Measurements from ENCODE around the gene DSCAM. TPM values are rescaled to one million over a fixed set of nuclear protein-coding genes. Genes with fewer than 3 reads are reported as not detected.

Gene DSCAM
- total and polyA plus RNA-seq, 2 donors (not counting 1 experiment from before 2014, with no cell fraction given), result not detected

DNA sequence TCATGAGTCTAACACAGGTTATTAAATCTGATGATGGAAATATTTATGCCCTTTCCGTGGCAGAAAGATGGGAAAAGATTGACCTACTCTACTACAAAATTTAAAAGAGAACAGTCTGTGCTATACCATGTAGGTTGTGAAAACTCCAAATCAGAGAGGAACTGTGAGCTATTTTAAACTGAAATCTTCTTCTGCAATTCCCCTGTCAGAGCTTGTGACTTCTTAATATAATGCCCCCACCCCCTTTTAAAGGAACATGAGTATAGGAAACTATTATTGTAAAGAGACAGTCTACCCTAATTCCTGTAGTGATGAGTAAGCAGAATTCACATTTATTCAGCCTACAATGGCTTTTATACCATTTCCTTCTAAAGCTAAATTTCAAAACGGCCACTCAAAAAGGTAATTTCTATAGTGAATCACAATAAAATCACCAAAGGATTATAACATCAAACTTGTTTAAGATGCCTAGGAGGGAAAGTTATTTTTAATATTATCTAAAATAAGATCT, 11.7 kb downstream of the DSCAM start:
- no peak overlapping the region for H3K4me2 ChIP-seq (replicated peaks; ENCODE audit: low read depth, low read length, poor library complexity, severe bottlenecking)
- H4K20me1 ChIP-seq (ENCODE audit: control insufficient read depth, insufficient read depth, low read length, poor library complexity, severe bottlenecking), result no peaks in the 10 kb centered on the region
- no peaks in the 10 kb centered on the region for H3K9me3 ChIP-seq (ENCODE audit: control extremely low read depth in 1 of 3, control insufficient read depth in 2 of 3, insufficient read depth in 1 of 3, low read length in 2 of 3)
- H2AFZ ChIP-seq (ENCODE audit: insufficient read depth, low read depth, low read length, poor library complexity, severe bottlenecking), result no peak overlapping the region
- H3K4me3 Mint-ChIP-seq, result no peak overlapping the region
- no CpG with 5 or more reads among the region's 2 CpGs for WGBS (ENCODE audit: insufficient coverage)
- no peaks in the 10 kb centered on the region for H3K4me1 Mint-ChIP-seq
- CTCF ChIA-PET, result no interaction called here
- H3K4me3 ChIP-seq (ENCODE audit: control extremely low read depth in 1 of 5, extremely low read depth in 1 of 5, insufficient read depth in 1 of 5, low read depth in 2 of 5, low read length in 4 of 5), result no peak overlapping the region
- H3K9me3 Mint-ChIP-seq (ENCODE audit: insufficient read depth), result no peaks in the 10 kb centered on the region
- POLR2A ChIA-PET, result no interaction called here
- peaks cover 2% of the 10 kb centered on the region for H3K27me3 Mint-ChIP-seq
- H3K9ac ChIP-seq (ENCODE audit: low read length), result no peak overlapping the region
- ATAC-seq (ENCODE audit: low read depth), result no peak
- intact Hi-C loops (cut with micrococcal nuclease), result no loop called here
- H3K36me3 ChIP-seq (replicated peaks in 1 of 2; ENCODE audit: control extremely low read depth in 1 of 2, control insufficient read depth in 1 of 2, extremely low read depth in 1 of 2, insufficient read depth in 2 of 2, low read length in 1 of 2), result no peaks in the 10 kb centered on the region
- no peaks in the 10 kb centered on the region for H3K79me2 ChIP-seq (ENCODE audit: control insufficient read depth, insufficient read depth, low read length)
- no peak overlapping the region for H3K27ac Mint-ChIP-seq
- H3K4me1 ChIP-seq (ENCODE audit: control insufficient read depth in 2 of 2, insufficient read depth in 2 of 2, low read length in 2 of 2), result no peaks in the 10 kb centered on the region
- no peaks in the 10 kb centered on the region for H3K27me3 ChIP-seq (replicated peaks in 1 of 4; ENCODE audit: control extremely low read depth in 1 of 4, control insufficient read depth in 3 of 4, insufficient read depth in 4 of 4, low read length in 3 of 4)
- TF ChIP-seq, protein P1, sequence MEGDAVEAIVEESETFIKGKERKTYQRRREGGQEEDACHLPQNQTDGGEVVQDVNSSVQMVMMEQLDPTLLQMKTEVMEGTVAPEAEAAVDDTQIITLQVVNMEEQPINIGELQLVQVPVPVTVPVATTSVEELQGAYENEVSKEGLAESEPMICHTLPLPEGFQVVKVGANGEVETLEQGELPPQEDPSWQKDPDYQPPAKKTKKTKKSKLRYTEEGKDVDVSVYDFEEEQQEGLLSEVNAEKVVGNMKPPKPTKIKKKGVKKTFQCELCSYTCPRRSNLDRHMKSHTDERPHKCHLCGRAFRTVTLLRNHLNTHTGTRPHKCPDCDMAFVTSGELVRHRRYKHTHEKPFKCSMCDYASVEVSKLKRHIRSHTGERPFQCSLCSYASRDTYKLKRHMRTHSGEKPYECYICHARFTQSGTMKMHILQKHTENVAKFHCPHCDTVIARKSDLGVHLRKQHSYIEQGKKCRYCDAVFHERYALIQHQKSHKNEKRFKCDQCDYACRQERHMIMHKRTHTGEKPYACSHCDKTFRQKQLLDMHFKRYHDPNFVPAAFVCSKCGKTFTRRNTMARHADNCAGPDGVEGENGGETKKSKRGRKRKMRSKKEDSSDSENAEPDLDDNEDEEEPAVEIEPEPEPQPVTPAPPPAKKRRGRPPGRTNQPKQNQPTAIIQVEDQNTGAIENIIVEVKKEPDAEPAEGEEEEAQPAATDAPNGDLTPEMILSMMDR (IDR thresholded peaks at IDR 0.05), result no peak
- no peak for TF ChIP-seq EZH2 (IDR thresholded peaks at IDR 0.05; ENCODE audit: borderline replicate concordance, insufficient read depth, low read depth, low read length, poor library complexity, severe bottlenecking)
- no peak for DNase-seq
- no peak overlapping the region for H3K27ac ChIP-seq (ENCODE audit: low read length in 2 of 2)

DNA sequence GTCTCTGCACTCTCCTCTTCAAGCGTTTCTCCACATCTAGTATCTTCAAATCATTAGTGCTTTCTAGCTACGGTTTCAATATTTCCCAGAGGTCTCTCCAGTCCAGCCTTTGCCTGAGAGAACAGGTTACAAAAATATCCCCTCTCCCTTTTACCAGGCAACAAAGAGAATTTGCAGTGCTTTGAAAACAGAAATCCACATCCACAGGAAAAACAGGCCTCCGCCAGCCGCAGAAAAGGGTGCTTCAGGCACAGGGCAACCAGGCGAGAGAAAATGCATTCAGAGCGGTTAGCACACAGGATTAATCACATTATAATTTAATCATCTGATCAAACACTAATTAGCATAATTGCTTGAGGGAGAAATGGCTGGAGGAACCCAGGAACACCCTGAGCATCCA, 13.8 kb downstream of the DSCAM start:
- no peaks in the 10 kb centered on the region for H3K9me3 ChIP-seq (ENCODE audit: control extremely low read depth in 1 of 3, control insufficient read depth in 2 of 3, insufficient read depth in 1 of 3, low read length in 2 of 3)
- H3K27ac Mint-ChIP-seq, result no peak overlapping the region

More for the DNA sequence above, 13.8 kb downstream of the DSCAM start:
- Histone ChIP-seq H3K9ac (ENCODE audit: low read length) (no peak overlapping the region), H3K36me3 (replicated peaks in 1 of 2; ENCODE audit: control extremely low read depth in 1 of 2, control insufficient read depth in 1 of 2, extremely low read depth in 1 of 2, insufficient read depth in 2 of 2, low read length in 1 of 2) (no peaks in the 10 kb centered on the region), H3K27me3 (replicated peaks in 1 of 4; ENCODE audit: control extremely low read depth in 1 of 4, control insufficient read depth in 3 of 4, insufficient read depth in 4 of 4, low read length in 3 of 4) (no peaks in the 10 kb centered on the region), H3K27ac (ENCODE audit: low read length in 2 of 2) (no peak overlapping the region), H3K4me3 (ENCODE audit: control extremely low read depth in 1 of 5, extremely low read depth in 1 of 5, insufficient read depth in 1 of 5, low read depth in 2 of 5, low read length in 4 of 5) (no peak overlapping the region), H3K4me1 (ENCODE audit: control insufficient read depth in 2 of 2, insufficient read depth in 2 of 2, low read length in 2 of 2) (no peaks in the 10 kb centered on the region), H3K4me2 (replicated peaks; ENCODE audit: low read depth, low read length, poor library complexity, severe bottlenecking) (no peak overlapping the region), H2AFZ (ENCODE audit: insufficient read depth, low read depth, low read length, poor library complexity, severe bottlenecking) (no peak overlapping the region), H3K79me2 (ENCODE audit: control insufficient read depth, insufficient read depth, low read length) (no peaks in the 10 kb centered on the region), H4K20me1 (ENCODE audit: control insufficient read depth, insufficient read depth, low read length, poor library complexity, severe bottlenecking) (no peaks in the 10 kb centered on the region)
- no peak for TF ChIP-seq EZH2 (IDR thresholded peaks at IDR 0.05; ENCODE audit: borderline replicate concordance, insufficient read depth, low read depth, low read length, poor library complexity, severe bottlenecking)
- TF ChIP-seq, protein P1 (IDR thresholded peaks at IDR 0.05), result no peak
- intact Hi-C loops (cut with micrococcal nuclease), result no loop called here
- WGBS (ENCODE audit: insufficient coverage), result 77% methylated on average over 2 of the region's 6 CpGs
- ATAC-seq (ENCODE audit: low read depth), result no peak
- Mint-ChIP-seq H3K4me3 (no peak overlapping the region), H3K9me3 (ENCODE audit: insufficient read depth) (no peaks in the 10 kb centered on the region), H3K27me3 (no peaks in the 10 kb centered on the region), H3K4me1 (no peaks in the 10 kb centered on the region)
- ChIA-PET CTCF (no interaction called here), POLR2A (no interaction called here)
- DNase-seq, result no peak
